IPS-NIHi11 (cell line): ENCODE data around the gene ZMYM4.
A peak's percentile ranks its signal among the peaks of the same experiment; 100 is the strongest.

Source experiments
- DNase-seq: peaks from one replicate; pipeline ENCODE4 v3.0.0; 2012; ENCODE audit warnings: mixed read lengths, low spot score

ZMYM4 gene

GRCh38 chr1:35406103-35406502, 137.6 kb downstream of the ZMYM4 start:
- no peak for DNase-seq

- DNase-seq, result no peak
Observed at GRCh38 chr1:35407743-35408142, 139.2 kb downstream of the ZMYM4 start.

GRCh38 chr1:35408925-35409324, 140.4 kb downstream of the ZMYM4 start:
- DNase-seq, result no peak

GRCh38 chr1:35426097-35426586, 157.6 kb downstream of the ZMYM4 start:
- DNase-seq, result no peak

- no peak for DNase-seq
Observed at GRCh38 chr1:35428360-35428759, 159.9 kb downstream of the ZMYM4 start.

- DNase-seq, result no peak
Observed at GRCh38 chr1:35430762-35431161, 162.3 kb downstream of the ZMYM4 start.

GRCh38 chr1:35431173-35431599, 162.7 kb downstream of the ZMYM4 start:
- no peak for DNase-seq

GRCh38 chr1:35432231-35432630, 163.7 kb downstream of the ZMYM4 start:
- DNase-seq, result no peak

- DNase-seq, result no peak
Observed at GRCh38 chr1:35433714-35434113, 165.2 kb downstream of the ZMYM4 start.

GRCh38 chr1:35434703-35435102, 166.2 kb downstream of the ZMYM4 start:
- DNase-seq, result no peak

- DNase-seq, result no peak
Observed at GRCh38 chr1:35436078-35436477, 167.6 kb downstream of the ZMYM4 start.

GRCh38 chr1:35437200-35437599, 168.7 kb downstream of the ZMYM4 start:
- no peak for DNase-seq

GRCh38 chr1:35439626-35440025, 171.1 kb downstream of the ZMYM4 start:
- DNase-seq, result no peak

- no peak for DNase-seq
Observed at GRCh38 chr1:35441926-35442579, 173.5 kb downstream of the ZMYM4 start.

- no peak for DNase-seq
Observed at GRCh38 chr1:35442734-35443133, 174.2 kb downstream of the ZMYM4 start.

GRCh38 chr1:35443768-35444518, 175.4 kb downstream of the ZMYM4 start:
- no peak for DNase-seq

GRCh38 chr1:35444519-35444774, 175.9 kb downstream of the ZMYM4 start:
- no peak for DNase-seq

GRCh38 chr1:35447278-35447677, 178.8 kb downstream of the ZMYM4 start:
- DNase-seq, result no peak

- no peak for DNase-seq
Observed at GRCh38 chr1:35448344-35448801, 179.9 kb downstream of the ZMYM4 start.

- no peak for DNase-seq
Observed at GRCh38 chr1:35449334-35450008, 181.0 kb downstream of the ZMYM4 start.

- DNase-seq, result peak; percentile 83
Observed at GRCh38 chr1:35451125-35451528, 182.6 kb downstream of the ZMYM4 start.

GRCh38 chr1:35452106-35452774, 183.7 kb downstream of the ZMYM4 start:
- DNase-seq, result no peak

GRCh38 chr1:35453031-35453430, 184.5 kb downstream of the ZMYM4 start:
- DNase-seq, result no peak
